Effector CD4-positive, alpha-beta T cell (primary cell): Measurements from ENCODE around the gene SALL4.

Source experiments
- DNase-seq: peaks from one replicate; pipeline ENCODE4 v3.0.0-alpha.2; 2020

Gene SALL4

GRCh38 chr20:51734876-51735720 lies 67.2 kb downstream of the SALL4 start:
- DNase-seq: no peak

- DNase-seq: no peak
Measured at GRCh38 chr20:51733070-51733469, 69.3 kb downstream of the SALL4 start.
